ENCODE measurements around the gene PEX14. TPM values are rescaled to one million over a fixed set of nuclear protein-coding genes. Genes with fewer than 3 reads are reported as not detected.

PEX14 gene
- total and polyA plus RNA-seq, 2 donors (not counting 3 experiments of a cell fraction or from before 2014, with no cell fraction given): 19.5 to 26.5 TPM

- Histone ChIP-seq H2AFZ (ENCODE audit: low read depth, low read length) (no peak overlapping the region), H3K4me1 (ENCODE audit: control insufficient read depth, extremely low read depth, insufficient read depth, low read length) (no peaks in the 10 kb centered on the region), H3K27me3 (ENCODE audit: control insufficient read depth in 2 of 2, insufficient read depth in 2 of 2, low read length in 2 of 2) (peaks cover 0 to 8% of the 10 kb centered on the region in 2 experiments), H3K9me1 (replicated peaks; ENCODE audit: control insufficient read depth, extremely low read depth, insufficient read depth, low read length) (no peaks in the 10 kb centered on the region), H3K9me3 (replicated peaks; ENCODE audit: control insufficient read depth, insufficient read depth, low read length) (no peaks in the 10 kb centered on the region), H3K4me3 (replicated peaks in 1 of 3; ENCODE audit: insufficient read depth in 1 of 3, low read depth in 1 of 3, low read length in 3 of 3) (no peak overlapping the region), H4K20me1 (replicated peaks; ENCODE audit: control insufficient read depth, extremely low read depth, insufficient read depth, low read length) (no peaks in the 10 kb centered on the region), H3K4me2 (ENCODE audit: insufficient read depth, low read length) (no peak overlapping the region), H3K27ac (ENCODE audit: insufficient read depth, low read depth, low read length) (no peak overlapping the region), H3K36me3 (ENCODE audit: control insufficient read depth in 2 of 2, extremely low read depth in 1 of 2, insufficient read depth in 2 of 2, low read length in 2 of 2) (no peaks in the 10 kb centered on the region), H3K79me2 (ENCODE audit: control insufficient read depth, insufficient read depth, low read length) (no peaks in the 10 kb centered on the region), H3K9ac (replicated peaks; ENCODE audit: extremely low read depth, insufficient read depth, low read length) (no peak overlapping the region)
- DNase-seq (ENCODE audit: low read depth, low spot score) (peak; percentile 36), FAIRE-seq (peak; percentile 48)
- TF ChIP-seq POLR2A (IDR thresholded peaks at IDR 0.05; ENCODE audit: low read depth, low read length) (no peak), FOS (IDR thresholded peaks at IDR 0.05; ENCODE audit: borderline replicate concordance, insufficient read depth, low read length) (no peak), JUN (IDR thresholded peaks at IDR 0.05; ENCODE audit: borderline replicate concordance, insufficient read depth, insufficient read length, low read depth) (no peak), GATA2 (IDR thresholded peaks at IDR 0.05; ENCODE audit: insufficient read depth, insufficient read length, low read depth, low read length) (no peak), POLR2AphosphoS5 (IDR thresholded peaks at IDR 0.05; ENCODE audit: insufficient read depth, low read depth, low read length) (no peak), MAX (IDR thresholded peaks at IDR 0.05; ENCODE audit: insufficient read depth, insufficient read length) (no peak), MYC (IDR thresholded peaks at IDR 0.05; ENCODE audit: low read depth, low read length) (no peak), CTCF (IDR thresholded peaks at IDR 0.05; ENCODE audit: extremely low read depth in 1 of 2, insufficient read depth in 1 of 2, low read depth in 1 of 2, low read length in 2 of 2) (no peak), EZH2 (IDR thresholded peaks at IDR 0.05; ENCODE audit: borderline replicate concordance, low read depth, low read length, severe bottlenecking) (no peak)
- POLR2A ChIA-PET: no interaction called here
- intact Hi-C loops (cut with micrococcal nuclease) (no loop called here), dilution Hi-C loops (cut with MboI; ENCODE audit: extremely low pct_ligation_motif_present, low sequenced_read_pairs) (no loop called here)
- CTCF ChIA-PET: no interaction called here
- BruUV-seq (replicated peaks): no TSS peak
Measured at GRCh38 chr1:10679496-10680220, 204.9 kb downstream of the PEX14 start.

Small RNA genes lying within 50 kb of the gene (small RNA-seq; reads per million reads assigned to genes)
- not detected for gene RN7SL614P (ENCODE audit: insufficient read depth, insufficient read length, low read depth, low replicate concordance)

Other genes starting within 250 kb of the PEX14 start
- gene PGD, start 75.9 kb upstream of the PEX14 start, total RNA-seq: 303 and 307 TPM in 2 replicates
- gene PGD, start 75.9 kb upstream of the PEX14 start, polyA plus RNA-seq: 189 and 196 TPM in 2 replicates
- 16.2 and 17.0 TPM in 2 replicates for gene CENPS, start 44.5 kb upstream of the PEX14 start, total RNA-seq
- 8.7 and 10.2 TPM in 2 replicates for gene CENPS, start 44.5 kb upstream of the PEX14 start, polyA plus RNA-seq
- not detected in 2 replicates for gene CORT, start 24.9 kb upstream of the PEX14 start, total RNA-seq
- gene CORT, start 24.9 kb upstream of the PEX14 start, polyA plus RNA-seq: 0.11 TPM in 1 of 2 replicates, not detected in the other
- gene DFFA, start 2.4 kb upstream of the PEX14 start, total RNA-seq: 44.5 and 45.9 TPM in 2 replicates
- gene DFFA, start 2.4 kb upstream of the PEX14 start, polyA plus RNA-seq: 21.0 and 30.0 TPM in 2 replicates

All from endothelial cell of umbilical vein (primary cell).